Right lung (tissue), 5 donors: ENCODE results near the gene POLD3. TPM values are rescaled to one million over a fixed set of nuclear protein-coding genes. Genes with fewer than 3 reads are reported as not detected.
"Not testable (repeated sequence)": the region's sequence is repeated elsewhere in the genome, so short reads cannot be mapped to it uniquely, and the experiment has no call there.

Experiments
- DNase-seq, 2 donors: peaks; one replicate each; pipeline ENCODE4 v3.0.0-alpha.2; 2013
- polyA plus RNA-seq, 5 donors: library from polyadenylated mRNA; unstranded; fragments of 120-200 nt; gene quantifications; one replicate each; pipeline versions ENCODE4 v1.2.1 to v1.2.3, GENCODE V29; 2013; ENCODE audit warnings: inconsistent platforms in 1 of 5, low replicate concordance in 1 of 5; ENCODE audit not compliant: insufficient read length in 5 of 5, insufficient read depth in 1 of 5

Gene POLD3
- polyA plus RNA-seq, 5 donors = 25.5 to 43.3 (median 35.3) TPM

DNA sequence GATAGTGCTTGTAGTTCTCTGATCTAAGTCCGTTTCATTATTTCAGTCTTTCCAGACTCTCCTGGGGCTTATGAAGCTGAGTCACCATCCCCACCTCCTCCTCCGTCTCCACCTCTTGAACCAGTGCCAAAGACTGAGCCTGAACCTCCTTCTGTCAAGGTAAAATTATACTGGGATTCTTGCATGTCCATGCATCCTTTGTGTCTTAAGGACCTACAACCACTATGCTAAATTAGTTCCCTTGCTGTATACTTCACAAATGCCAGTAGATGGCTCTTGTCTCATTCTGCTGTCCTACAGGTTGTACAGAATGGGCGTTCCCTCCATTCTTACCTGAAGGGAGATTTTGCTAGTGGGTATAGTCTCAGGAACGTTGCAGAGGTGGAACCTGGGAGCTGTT, 42.2 kb downstream of the POLD3 start:
- DNase-seq = no peak

- DNase-seq = no peak
These were observed 44.3 kb downstream of the POLD3 start for GRCh38 chr11:74636630-74637184.

- no peak for DNase-seq
These were observed 45.3 kb downstream of the POLD3 start for GRCh38 chr11:74637700-74638099.

DNA sequence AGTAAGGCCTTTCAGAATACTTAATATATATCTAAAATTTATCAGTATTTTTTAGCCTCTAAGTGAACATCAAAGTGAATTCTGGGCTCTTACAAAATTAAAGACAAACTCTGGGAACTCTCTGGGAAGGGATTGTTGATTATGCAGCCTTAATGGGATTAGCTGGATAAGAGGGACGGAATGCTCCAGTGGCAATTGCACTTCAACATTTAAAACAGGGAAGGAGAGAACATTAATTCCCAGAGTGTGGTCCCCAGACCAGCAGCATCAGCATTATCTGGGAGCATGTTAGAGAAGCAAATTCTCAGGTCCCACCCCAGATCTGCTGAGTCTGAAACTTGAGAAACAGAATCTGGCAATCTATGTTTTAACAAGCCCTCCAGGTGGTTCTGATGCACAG, 46.5 kb downstream of the POLD3 start:
- no peak for DNase-seq

DNA sequence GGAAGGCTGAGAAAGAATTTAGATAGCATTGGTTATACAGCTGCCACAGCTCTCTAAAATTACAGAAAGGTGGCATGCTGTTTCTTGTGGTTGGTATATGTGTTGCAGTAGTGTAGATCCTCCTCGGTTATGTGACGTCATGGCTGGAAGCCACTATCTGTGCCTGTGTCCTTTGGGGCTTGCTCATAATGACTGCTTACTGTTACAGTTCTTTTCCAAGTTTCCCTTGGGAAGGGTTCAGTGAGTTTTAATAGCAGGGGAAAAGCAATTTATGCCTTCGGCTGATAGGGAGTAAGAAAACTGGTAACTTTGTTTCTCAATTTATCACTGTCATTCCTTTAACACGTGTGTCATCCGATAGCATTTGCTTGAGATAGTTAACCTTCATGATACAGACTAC, 47.2 kb downstream of the POLD3 start:
- no peak for DNase-seq

DNA sequence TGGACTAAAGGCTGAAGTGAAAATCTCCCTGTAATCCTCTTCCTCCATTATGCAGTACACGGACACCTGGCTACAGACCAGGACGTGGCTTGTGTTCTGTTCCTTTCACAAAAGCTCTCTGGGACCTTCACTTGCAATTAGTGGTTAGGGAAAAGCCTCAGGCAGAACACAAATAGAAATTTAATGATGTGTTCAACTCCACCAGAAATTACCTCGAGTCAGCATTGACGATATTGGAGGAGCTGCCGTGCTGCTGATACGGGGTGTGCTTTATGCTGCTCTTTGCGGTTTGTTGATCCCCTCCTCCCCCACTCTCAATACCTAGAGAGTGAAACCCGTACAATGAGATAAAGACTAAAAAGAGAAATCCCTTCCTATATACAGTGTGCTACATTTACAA, 48.9 kb downstream of the POLD3 start:
- no peak for DNase-seq

DNA sequence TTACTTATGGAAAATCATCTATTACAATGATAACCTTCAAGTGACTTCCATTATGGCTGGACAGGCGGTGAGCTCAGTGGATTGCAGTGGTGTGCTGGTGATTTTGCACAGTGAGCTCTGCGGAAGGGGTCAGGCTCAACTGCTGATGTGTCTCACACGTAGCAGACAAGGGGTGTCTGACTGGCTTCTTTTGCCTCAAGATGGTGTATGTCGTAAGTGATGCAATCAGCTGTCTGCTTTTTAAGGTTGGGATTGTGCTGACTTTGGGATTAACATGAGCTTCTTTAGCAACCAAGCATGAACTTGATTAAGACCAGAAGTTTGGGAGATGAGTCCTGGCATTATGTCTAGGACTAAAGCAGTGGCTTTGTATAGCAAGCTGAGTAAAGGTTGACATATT, 49.5 kb downstream of the POLD3 start:
- no peak for DNase-seq

DNA sequence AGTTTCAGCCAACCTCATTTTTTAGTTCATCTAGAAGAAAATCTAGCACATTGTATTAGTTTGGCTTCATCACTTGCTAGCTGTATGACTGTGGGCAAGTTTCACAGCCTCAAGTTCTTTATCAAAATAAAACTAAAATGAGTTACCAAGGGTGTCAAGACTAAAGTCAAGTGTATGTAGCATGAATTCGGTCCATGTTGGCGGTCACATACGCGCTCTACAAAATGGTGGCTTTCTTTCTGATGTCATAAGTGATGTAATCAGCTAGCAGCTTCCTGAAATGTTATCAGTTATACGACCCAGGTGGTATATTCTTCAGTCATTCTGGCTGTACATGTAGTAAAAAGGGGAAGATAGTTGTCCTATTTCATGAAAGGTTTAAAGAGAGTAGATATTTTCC, 50.5 kb downstream of the POLD3 start:
- DNase-seq = no peak

DNA sequence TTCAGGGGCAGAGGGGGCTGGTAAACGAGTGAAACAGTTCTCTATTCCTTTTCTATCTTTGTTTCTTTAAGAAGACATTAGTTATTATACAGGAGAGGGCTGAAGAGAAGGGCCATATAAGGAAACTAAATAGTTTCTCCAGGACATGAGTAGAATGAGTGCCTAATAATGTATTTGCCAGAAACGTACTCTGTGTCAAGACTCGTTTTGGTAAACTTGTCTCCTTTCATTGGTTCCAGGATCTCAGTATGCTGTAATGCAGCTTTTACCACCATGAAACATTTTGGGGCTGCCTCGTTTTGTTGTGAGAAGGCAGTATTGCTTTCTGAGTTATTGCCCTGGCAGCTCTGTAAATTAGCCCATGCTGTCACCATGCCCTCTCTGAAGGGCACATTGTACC, 51.7 kb downstream of the POLD3 start:
- DNase-seq = no peak

GRCh38 chr11:74646215-74646614, 53.8 kb downstream of the POLD3 start:
- no peak for DNase-seq

DNA sequence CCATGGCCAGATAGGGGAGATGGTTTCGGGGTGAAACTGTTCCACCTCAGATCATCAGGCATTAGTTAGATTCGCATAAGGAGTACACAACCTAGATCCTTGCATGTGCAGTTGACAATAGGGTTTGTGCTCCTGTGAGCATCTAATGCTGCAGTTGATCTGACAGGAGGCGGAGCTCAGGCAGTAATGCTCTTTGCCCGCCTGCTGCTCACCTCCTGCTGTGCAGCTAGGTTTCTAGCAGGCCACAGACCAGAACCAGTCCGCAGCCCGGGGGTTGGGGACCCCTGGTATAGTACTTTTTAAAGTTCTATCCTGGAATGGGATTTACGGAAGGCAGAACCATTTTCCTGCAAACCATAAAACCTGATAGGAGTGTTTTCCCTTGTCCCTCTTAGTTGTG, 54.6 kb downstream of the POLD3 start:
- DNase-seq = no peak

DNA sequence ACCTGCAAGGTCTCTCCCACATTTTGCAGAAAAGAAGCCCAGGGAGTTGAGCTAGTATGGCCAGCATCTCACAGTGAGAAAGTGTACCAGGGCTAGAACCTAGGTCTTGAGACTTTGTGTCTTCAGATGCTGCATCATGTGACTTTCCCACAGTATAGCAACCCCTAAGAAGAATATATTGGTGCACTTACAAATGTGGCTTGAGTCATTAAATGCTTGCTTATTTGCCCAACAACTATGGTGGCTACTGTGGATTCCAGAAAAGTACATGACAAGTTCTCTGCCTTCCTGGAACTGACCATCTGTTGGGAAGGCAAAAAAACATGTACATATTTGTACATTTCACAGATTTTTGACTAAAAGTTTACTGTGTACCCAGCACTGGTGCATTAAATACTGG, 55.0 kb downstream of the POLD3 start:
- DNase-seq = no peak

DNA sequence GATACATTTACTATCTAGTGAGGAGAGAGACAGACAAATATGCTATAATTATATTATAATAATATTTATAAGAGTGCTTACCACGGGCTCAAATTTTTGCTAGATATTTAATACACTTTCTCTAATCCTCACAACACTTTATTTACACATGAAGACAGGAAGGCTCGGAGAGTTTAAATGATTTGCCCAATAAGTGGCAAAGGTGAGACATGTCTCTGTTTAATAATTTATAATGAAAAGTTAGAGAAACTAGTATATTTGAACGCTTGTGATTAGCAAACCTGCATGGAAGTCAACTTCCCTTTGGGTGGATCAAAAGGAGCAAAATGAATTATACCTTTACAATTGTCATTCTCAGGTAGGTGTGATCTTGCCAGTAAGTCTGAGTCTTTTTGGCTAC, 55.4 kb downstream of the POLD3 start:
- no peak for DNase-seq

GRCh38 chr11:74648894-74649293, 56.5 kb downstream of the POLD3 start:
- no peak for DNase-seq

DNA sequence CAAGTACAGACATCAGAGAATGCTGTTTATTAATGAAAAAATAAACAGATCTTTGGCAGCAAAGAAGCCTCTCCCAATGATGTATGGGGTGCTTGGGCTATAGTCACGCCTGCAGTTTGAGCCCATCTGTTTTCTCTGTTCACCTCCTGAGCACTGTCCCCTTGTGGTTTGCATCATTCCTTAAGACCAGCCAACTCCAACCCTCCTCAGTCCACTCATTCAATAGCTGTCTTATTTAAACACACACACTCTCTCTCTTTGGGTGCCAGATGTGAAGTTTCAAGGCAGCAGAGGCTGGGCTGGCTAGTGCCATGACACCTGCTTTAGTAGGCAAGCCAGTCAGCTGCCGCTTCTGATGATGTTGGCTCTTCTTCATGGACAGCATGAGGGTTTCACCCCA, 58.1 kb downstream of the POLD3 start:
- peak; percentile 36 to 54 for DNase-seq

GRCh38 chr11:74654976-74655375, 62.6 kb downstream of the POLD3 start:
- DNase-seq = no peak

- not testable (repeated sequence) for DNase-seq
These were observed 66.7 kb downstream of the POLD3 start for GRCh38 chr11:74659124-74659523.

- no peak for DNase-seq
These were observed 70.2 kb downstream of the POLD3 start for GRCh38 chr11:74662487-74663103.

DNA sequence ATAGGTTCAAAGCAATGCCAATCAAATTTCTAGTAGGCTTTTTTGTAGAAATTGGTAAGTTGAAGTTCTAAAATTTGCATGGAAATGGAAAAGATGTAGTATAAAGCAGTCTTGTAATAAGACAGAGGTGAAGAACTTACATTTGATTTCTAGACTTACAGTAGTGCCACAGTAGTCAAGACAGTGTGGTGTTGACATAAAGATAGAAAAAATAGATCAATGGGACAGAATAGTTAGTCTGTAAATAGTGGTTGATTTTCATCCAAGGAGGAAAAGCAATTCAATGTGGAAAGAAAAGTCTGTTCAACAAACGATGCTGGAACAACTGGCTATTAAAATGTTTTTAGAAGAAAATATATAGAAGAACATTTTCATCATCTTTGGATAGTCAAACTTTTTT, 70.9 kb downstream of the POLD3 start:
- DNase-seq = no peak

GRCh38 chr11:74669211-74670160, 77.1 kb downstream of the POLD3 start:
- no peak for DNase-seq

DNA sequence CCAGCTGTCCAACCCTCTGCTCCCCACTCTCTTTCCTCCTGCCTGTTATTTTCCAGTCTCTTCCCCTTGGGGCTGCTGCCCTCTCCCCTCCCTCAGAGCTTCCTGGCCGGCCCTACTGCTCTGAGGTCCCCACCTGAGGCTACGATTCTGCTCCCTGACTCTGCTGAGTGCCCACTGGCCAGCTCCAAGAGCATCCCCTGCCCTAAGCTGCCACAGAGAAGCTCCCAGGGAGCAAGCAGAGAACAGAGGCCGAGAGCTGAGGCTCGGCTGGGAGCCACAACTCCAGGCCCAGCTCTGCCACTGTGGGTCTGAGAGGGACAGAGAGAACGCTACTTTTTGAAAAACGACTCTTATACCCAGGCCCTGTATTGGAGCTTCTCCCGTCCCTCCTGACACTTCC, 77.8 kb downstream of the POLD3 start:
- DNase-seq = no peak

- no peak for DNase-seq
These were observed 79.3 kb downstream of the POLD3 start for GRCh38 chr11:74671520-74672196.
